NOMO-1 treated with DMSO at 0.1 percent for 48 hours (cell line): ENCODE data around the gene BRWD1.

Experiments used
- DNase-seq: peaks from one replicate; lab custom pipeline; 2025; ENCODE audit not compliant: unreplicated experiment; lab: John Stamatoyannopoulos, UW

The BRWD1 gene

GRCh38 chr21:39330001-39330400, 16.6 kb upstream of the BRWD1 start:
- no peak for DNase-seq

GRCh38 chr21:39327727-39328126, 14.3 kb upstream of the BRWD1 start:
- DNase-seq, result no peak

GRCh38 chr21:39326607-39327307, 13.3 kb upstream of the BRWD1 start:
- no peak for DNase-seq

- DNase-seq, result no peak
Measured at GRCh38 chr21:39325458-39325857, 12.0 kb upstream of the BRWD1 start.

- DNase-seq, result no peak
Measured at GRCh38 chr21:39321424-39321823, 8.0 kb upstream of the BRWD1 start.

- no peak for DNase-seq
Measured at GRCh38 chr21:39319814-39320332, 6.4 kb upstream of the BRWD1 start.

- DNase-seq, result no peak
Measured at GRCh38 chr21:39319251-39319756, 5.9 kb upstream of the BRWD1 start.

GRCh38 chr21:39318091-39318959, 4.9 kb upstream of the BRWD1 start:
- no peak for DNase-seq

GRCh38 chr21:39317134-39318090, 4.0 kb upstream of the BRWD1 start:
- DNase-seq, result peak; percentile 89

- DNase-seq, result no peak
Measured at GRCh38 chr21:39316729-39317128, 3.3 kb upstream of the BRWD1 start.

- no peak for DNase-seq
Measured at GRCh38 chr21:39315603-39316445, 2.4 kb upstream of the BRWD1 start.

- DNase-seq, result peak; percentile 49
Measured at GRCh38 chr21:39314143-39315027, 953 bp upstream of the BRWD1 start.

GRCh38 chr21:39313042-39313570, 326 bp downstream of the BRWD1 start:
- DNase-seq, result no peak

GRCh38 chr21:39312112-39313041, 1.1 kb downstream of the BRWD1 start:
- peak; percentile 82 for DNase-seq

GRCh38 chr21:39311164-39311563, 2.3 kb downstream of the BRWD1 start:
- no peak for DNase-seq

- no peak for DNase-seq
Measured at GRCh38 chr21:39307466-39307865, 6.0 kb downstream of the BRWD1 start.

GRCh38 chr21:39300587-39300986, 12.8 kb downstream of the BRWD1 start:
- no peak for DNase-seq

GRCh38 chr21:39296891-39297290, 16.5 kb downstream of the BRWD1 start:
- no peak for DNase-seq
